ENCODE data around the gene HEPN1. TPM values are rescaled to one million over a fixed set of nuclear protein-coding genes. Genes with fewer than 3 reads are reported as not detected.
"Not testable (repeated sequence)": the region's sequence is repeated elsewhere in the genome, so short reads cannot be mapped to it uniquely, and the experiment has no call there.

The HEPN1 gene
- total RNA-seq, 2 donors from 2014 or later: not detected

DNA sequence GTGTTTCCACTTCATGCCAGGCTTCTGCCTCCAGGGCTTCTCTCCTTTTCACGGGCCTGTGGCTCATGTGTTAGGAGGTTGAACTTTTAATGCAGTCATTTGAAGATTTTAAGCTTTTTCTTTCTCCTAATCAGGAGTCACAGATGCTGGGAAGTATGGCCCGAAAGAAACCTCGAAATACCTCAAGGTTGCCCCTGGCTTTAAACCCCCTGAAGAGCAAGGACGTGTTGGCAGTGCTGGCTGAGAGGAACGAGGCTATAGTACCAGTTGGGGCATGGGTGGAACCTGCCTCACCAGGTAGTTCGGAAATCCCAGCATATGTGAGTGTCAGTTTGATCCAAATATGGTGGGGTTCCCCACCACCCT is 35.5 kb downstream of the HEPN1 start:
- TF ChIP-seq, protein P1, sequence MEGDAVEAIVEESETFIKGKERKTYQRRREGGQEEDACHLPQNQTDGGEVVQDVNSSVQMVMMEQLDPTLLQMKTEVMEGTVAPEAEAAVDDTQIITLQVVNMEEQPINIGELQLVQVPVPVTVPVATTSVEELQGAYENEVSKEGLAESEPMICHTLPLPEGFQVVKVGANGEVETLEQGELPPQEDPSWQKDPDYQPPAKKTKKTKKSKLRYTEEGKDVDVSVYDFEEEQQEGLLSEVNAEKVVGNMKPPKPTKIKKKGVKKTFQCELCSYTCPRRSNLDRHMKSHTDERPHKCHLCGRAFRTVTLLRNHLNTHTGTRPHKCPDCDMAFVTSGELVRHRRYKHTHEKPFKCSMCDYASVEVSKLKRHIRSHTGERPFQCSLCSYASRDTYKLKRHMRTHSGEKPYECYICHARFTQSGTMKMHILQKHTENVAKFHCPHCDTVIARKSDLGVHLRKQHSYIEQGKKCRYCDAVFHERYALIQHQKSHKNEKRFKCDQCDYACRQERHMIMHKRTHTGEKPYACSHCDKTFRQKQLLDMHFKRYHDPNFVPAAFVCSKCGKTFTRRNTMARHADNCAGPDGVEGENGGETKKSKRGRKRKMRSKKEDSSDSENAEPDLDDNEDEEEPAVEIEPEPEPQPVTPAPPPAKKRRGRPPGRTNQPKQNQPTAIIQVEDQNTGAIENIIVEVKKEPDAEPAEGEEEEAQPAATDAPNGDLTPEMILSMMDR (IDR thresholded peaks at IDR 0.05): no peak
- intact Hi-C loops (cut with DNase I): loop anchor here (10.0 kb wide), 1 partner anchor 640 kb away; the partner anchor contains the start of gene STT3A
- no peaks in the 10 kb centered on the region for H3K36me3 ChIP-seq

DNA sequence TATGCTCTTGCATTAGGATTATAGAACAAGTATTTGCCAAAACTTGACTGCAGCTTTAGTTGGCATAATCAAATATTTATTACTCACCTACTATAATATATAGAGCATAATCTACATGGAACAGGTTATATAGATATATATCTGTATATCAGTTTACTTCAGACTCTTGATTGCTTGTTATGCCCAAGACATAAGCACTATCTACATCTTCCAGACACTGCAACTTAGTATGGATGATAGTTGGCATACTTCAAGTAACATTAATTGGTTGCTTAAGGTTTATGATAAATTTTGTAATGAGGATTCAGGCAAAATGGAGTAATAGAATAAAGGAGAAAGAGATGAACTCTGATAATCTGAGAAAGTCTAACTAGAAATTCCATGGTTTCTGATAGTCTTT is 36.0 kb downstream of the HEPN1 start:
- DNase-seq: no peak
- Histone ChIP-seq H3K9ac (ENCODE audit: low read depth in 2 of 2, low read length in 2 of 2) (no peak overlapping the region), H3K9me3 (no peaks in the 10 kb centered on the region), H3K4me1 (no peaks in the 10 kb centered on the region), H3K4me3 (no peak overlapping the region), H3K27ac (no peak overlapping the region), H3K27me3 (no peaks in the 10 kb centered on the region), H3K36me3 (no peaks in the 10 kb centered on the region)
- intact Hi-C loops (cut with DNase I): loop anchor here (5.0 to 10.0 kb wide), 2 partner anchors 187 to 640 kb away; partner anchors contain the start of gene STT3A
- TF ChIP-seq, protein P1 (IDR thresholded peaks at IDR 0.05): no peak

More for the DNA sequence above, 35.5 kb downstream of the HEPN1 start:
- no peak for DNase-seq
- Histone ChIP-seq H3K4me1 (no peaks in the 10 kb centered on the region), H3K4me3 (peak overlapping the region; percentile 71), H3K9ac (ENCODE audit: low read depth in 2 of 2, low read length in 2 of 2) (peak overlapping the region; percentile 35 to 78), H3K27ac (no peak overlapping the region), H3K27me3 (no peaks in the 10 kb centered on the region), H3K9me3 (no peaks in the 10 kb centered on the region)

DNA sequence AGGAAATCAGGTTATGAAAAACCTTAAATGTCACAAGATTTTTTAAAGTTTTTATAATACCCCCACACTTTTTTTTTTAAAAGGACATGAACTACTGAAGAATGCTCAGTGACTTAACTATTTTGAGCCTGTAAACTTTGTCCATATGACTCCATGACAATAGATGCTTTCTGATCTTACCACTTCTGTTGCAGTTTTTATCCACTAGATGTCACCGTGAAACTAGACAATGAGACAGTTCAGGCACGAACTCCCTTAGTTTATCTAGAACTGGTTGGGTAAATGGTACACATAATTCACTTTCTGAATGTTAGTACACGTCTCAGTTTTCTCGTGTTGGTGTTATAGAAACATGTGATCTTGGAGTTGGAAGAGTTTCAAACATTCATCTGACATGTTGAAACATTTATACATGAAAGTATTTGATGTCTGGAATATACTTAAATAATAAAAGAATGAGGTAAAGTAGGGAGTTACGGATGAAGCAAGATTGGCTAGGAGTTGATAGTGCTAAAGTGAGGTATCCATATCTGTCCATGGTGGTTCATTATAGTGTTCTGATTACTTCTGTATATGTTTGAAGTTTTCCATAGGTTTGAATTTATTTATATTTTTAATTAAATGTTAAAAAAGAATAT is 43.0 kb downstream of the HEPN1 start:
- H3K4me1 ChIP-seq: no peaks in the 10 kb centered on the region
- intact Hi-C loops (cut with DNase I): loop anchor here (5.0 kb wide), 1 partner anchor 385 kb away; no protein-coding TSS in a partner anchor

DNA sequence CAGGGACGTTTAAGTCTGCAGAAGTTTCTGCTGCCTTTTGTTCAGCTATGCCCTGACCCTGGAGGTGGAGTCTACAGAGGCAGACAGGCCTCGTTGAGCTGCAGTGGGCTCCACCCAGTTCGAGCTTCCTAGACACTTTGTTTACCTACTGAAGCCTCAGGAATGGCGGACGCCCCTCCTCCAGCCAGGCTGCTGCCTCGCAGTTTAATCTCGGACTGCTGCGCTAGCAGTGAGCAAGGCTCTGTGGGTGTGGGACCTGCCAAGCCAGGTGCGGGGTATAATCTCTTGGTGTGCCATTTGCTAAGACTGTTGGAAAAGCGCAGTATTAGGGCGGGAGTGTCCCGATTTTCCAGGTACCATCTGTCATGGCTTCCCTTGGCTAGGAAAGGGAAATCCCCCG is 49.1 kb downstream of the HEPN1 start:
- H3K9ac ChIP-seq (ENCODE audit: low read depth in 2 of 2, low read length in 2 of 2); H3K36me3 ChIP-seq; H3K4me3 ChIP-seq; intact Hi-C loops (cut with DNase I); H3K4me1 ChIP-seq; H3K27ac ChIP-seq; DNase-seq; H3K9me3 ChIP-seq; H3K27me3 ChIP-seq: not testable (repeated sequence)

More for the DNA sequence above, 43.0 kb downstream of the HEPN1 start:
- Histone ChIP-seq H3K27ac (no peak overlapping the region), H3K36me3 (no peaks in the 10 kb centered on the region), H3K9me3 (no peaks in the 10 kb centered on the region), H3K4me3 (no peak overlapping the region), H3K9ac (ENCODE audit: low read depth in 2 of 2, low read length in 2 of 2) (no peak overlapping the region), H3K27me3 (no peaks in the 10 kb centered on the region)
- TF ChIP-seq, protein P1 (IDR thresholded peaks at IDR 0.05): peak; percentile 62
- DNase-seq: peak; percentile 23

Other genes starting within 250 kb of the HEPN1 start
- 100 to 1,000 TPM; 128 to 236 TPM for gene SIAE, start 245.5 kb upstream of the HEPN1 start, total RNA-seq
- 10 to 100 TPM in 1 of 2 donors, 1 to 10 TPM in 1; 8.4 to 10.7 TPM for gene SPA17, start 245.3 kb upstream of the HEPN1 start, total RNA-seq
- 10 to 100 TPM in 1 of 2 donors, 1 to 10 TPM in 1; 3.1 to 11.1 TPM for gene NRGN, start 179.3 kb upstream of the HEPN1 start, total RNA-seq
- gene VSIG2, start 167.0 kb upstream of the HEPN1 start, total RNA-seq: 100 to 1,000 TPM; 122 to 155 TPM
- gene ESAM, start 157.0 kb upstream of the HEPN1 start, total RNA-seq: 10 to 100 TPM; 10.4 to 15.7 TPM
- 10 to 100 TPM in 1 of 2 donors, 1 to 10 TPM in 1; 7.0 to 12.7 TPM for gene MSANTD2, start 118.8 kb upstream of the HEPN1 start, total RNA-seq
- gene ROBO3, start 53.8 kb upstream of the HEPN1 start, total RNA-seq: 1 to 10 TPM; 7.8 to 8.0 TPM
- 1 to 10 TPM; 4.0 to 5.0 TPM for gene ROBO4, start 21.4 kb upstream of the HEPN1 start, total RNA-seq
- under 1 TPM; 0.08 to 0.12 TPM for gene HEPACAM, start 16.8 kb downstream of the HEPN1 start, total RNA-seq
- 1 to 10 TPM; 1.2 to 2.5 TPM for gene CCDC15, start 35.0 kb downstream of the HEPN1 start, total RNA-seq
- 1 to 10 TPM; 2.2 to 5.1 TPM for gene SLC37A2, start 144.1 kb downstream of the HEPN1 start, total RNA-seq
- gene TMEM218, start 192.4 kb downstream of the HEPN1 start, total RNA-seq: 10 to 100 TPM in 1 of 2 donors, 1 to 10 TPM in 1; 8.7 to 17.3 TPM
- 1 to 10 TPM in 1 of 2 donors, under 1 TPM in 1; 0.52 to 1.3 TPM for gene PKNOX2, start 245.5 kb downstream of the HEPN1 start, total RNA-seq